Activated naive CD4-positive, alpha-beta T cell treated with anti-CD3 and anti-CD28 coated beads for 36 hours (primary cell): Measurements from ENCODE around the gene R3HDML. TPM values are rescaled to one million over a fixed set of nuclear protein-coding genes. Genes with fewer than 3 reads are reported as not detected.
A peak's percentile ranks its signal among the peaks of the same experiment; 100 is the strongest.
"Not testable (repeated sequence)": the region's sequence is repeated elsewhere in the genome, so short reads cannot be mapped to it uniquely, and the experiment has no call there.

ENCODE experiments used
- CTCF ChIA-PET: fragments of 350-600 bp; sonication (Branson Sonifier 250); formaldehyde crosslinking; loops from one replicate; lab custom pipeline; 2021; ENCODE audit warnings: antibody characterized with exemption; lab: Charles Lee
- DNase-seq: peaks from one replicate; pipeline ENCODE4 v3.0.0-alpha.2; 2020
- H3K27ac Mint-ChIP-seq: one replicate; pipeline ENCODE4 v1.8.0; 2021; ENCODE audit warnings: mild to moderate bottlenecking, mixed read lengths
- H3K27me3 Mint-ChIP-seq: one replicate; pipeline ENCODE4 v1.8.0; 2021; ENCODE audit warnings: low read depth, mixed read lengths
- H3K36me3 Mint-ChIP-seq: one replicate; pipeline ENCODE4 v1.8.0; 2021; ENCODE audit warnings: low read depth, mixed read lengths
- H3K4me1 Mint-ChIP-seq: one replicate; pipeline ENCODE4 v1.8.0; 2021; ENCODE audit warnings: low read depth, mixed read lengths
- H3K4me3 Mint-ChIP-seq: one replicate; pipeline ENCODE4 v1.8.0; 2021; ENCODE audit warnings: mild to moderate bottlenecking, moderate library complexity, mixed read lengths
- H3K9me3 Mint-ChIP-seq: one replicate; pipeline ENCODE4 v1.8.0; 2021; ENCODE audit warnings: mixed read lengths
- intact Hi-C: fragments of 100-400 bp; cut with micrococcal nuclease; formaldehyde crosslinking; loops from one replicate; pipeline ENCODE4 v1.15.1; 2023
- total RNA-seq, 2 experiments: library from RNA; stranded (reverse); gene quantifications; one replicate each; pipeline ENCODE4 v1.2.3, GENCODE V29; 2021

R3HDML gene
- total RNA-seq, 2 experiments from 2014 or later = not detected

DNA sequence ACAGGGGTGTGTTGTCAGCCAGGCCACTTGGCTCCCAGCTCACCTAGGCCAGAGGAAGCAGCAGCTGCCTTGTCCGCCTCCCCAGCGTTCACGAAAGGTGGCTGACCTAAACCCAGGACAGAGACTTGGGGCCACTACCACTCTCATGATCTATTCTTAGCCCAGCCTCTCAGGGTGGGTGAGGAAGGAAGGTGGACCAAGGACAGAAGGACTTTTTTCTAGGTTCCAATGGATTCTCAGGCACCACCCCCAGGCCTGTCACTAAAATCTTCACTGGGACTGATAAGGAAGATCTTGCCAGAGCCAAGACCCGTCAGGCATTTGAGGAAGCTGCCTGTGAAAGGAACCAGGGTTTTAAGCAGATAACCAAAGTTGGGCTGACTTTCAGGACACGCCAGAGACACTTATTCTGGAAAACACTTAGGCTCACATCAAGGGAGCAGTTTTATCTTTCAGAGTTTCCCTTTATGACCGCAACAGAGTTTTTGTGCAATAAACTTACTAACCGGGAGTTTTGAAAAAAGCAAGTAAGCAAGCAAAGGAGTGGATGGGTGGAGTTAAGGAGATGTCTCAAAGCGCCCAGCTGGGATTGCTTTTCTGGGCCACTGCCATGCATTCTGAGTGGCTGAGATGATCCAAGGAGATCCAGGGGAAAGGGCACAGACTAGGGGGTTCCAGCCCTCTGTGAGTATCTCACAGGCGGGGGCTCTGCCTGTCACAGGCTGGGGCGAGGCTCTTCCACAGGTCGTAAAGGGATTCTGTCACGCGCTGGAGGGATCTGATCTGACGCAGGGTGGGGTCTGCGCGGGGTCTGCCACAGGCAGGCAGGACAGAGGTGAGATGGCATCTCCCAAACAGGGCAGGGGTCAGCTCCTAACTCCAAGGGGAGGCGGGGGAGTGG, 26.8 kb upstream of the R3HDML start:
- Mint-ChIP-seq H3K4me3 (peak overlapping the region; percentile 90), H3K27me3 (no peaks in the 10 kb centered on the region), H3K27ac (peak overlapping the region; percentile 76), H3K4me1 (peaks cover 18% of the 10 kb centered on the region), H3K36me3 (no peaks in the 10 kb centered on the region), H3K9me3 (no peaks in the 10 kb centered on the region)
- peak; percentile 24 for DNase-seq
- intact Hi-C loops = loop anchor here (5.0 to 10.0 kb wide), 3 partner anchors 152 to 305 kb away; partner anchors contain the start of gene TTPAL
- CTCF ChIA-PET = interaction anchor here (0.6 to 9.3 kb wide), 16 partner anchors 12 to 301 kb away, joined by 3 to 377 read pairs (median 5); no protein-coding TSS in a partner anchor

DNA sequence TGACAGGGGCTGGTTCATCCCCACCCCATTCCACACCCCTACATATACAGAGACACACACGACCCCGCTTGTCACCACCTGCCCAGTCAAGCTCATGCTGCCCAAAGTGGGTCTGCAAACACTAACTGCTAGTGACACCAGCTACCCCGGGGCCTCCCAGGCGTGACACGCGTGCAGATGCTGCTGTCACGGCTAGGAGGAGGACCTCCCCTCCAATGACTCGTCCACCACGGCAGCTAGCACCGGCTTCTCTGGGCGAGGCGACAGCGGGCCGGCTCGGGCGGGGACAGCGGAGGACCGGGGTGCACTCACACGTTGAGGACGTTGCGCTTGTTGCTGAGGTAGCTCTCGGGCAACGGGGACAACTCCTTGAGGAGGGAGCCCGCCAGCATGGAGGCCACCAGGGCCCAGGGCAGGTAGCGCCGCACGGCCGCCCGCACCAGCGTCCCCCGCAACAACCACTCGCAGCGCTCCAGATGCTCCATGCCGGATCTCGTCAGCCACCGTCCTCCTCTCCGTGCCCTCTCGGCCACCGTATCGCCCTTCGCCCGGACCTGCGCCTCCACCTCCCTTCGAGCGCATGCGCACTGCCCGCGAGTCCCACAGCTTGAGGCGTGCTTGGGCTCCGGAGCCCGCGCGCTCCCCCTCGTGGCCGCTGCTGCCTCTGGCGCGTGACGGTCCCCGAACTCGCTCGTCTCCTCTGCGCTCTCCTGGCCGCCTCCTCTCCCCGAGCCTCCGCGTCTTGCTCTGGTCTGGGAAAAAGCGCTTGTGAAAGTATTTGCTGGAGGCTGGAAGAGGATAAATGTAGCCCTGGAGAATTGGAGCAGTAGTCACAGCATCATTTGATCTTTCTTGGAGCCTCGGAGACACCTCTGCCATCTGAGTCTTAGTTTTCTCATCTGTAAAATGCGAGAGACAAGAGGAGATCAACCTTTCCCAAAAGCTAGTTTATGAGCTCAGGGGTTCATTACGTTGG, 25.9 kb upstream of the R3HDML start, which contains the start of gene FITM2:
TSS of gene FITM2 (minus strand) at position 539 of the 976 bp plus-strand sequence. CDS start at position 485, 54 bp downstream.
- H3K4me1 Mint-ChIP-seq = peaks cover 18% of the 10 kb centered on the region
- peak; percentile 97 for DNase-seq
- no peaks in the 10 kb centered on the region for H3K9me3 Mint-ChIP-seq
- intact Hi-C loops = loop anchor here (1.0 to 10.0 kb wide), 6 partner anchors 75 to 304 kb away; partner anchors contain the start of gene TTPAL
- H3K4me3 Mint-ChIP-seq = peak within 1 kb of the TSS; percentile 90
- no peaks in the 10 kb centered on the region for H3K27me3 Mint-ChIP-seq
- peak within 1 kb of the TSS; percentile 76 for H3K27ac Mint-ChIP-seq
- CTCF ChIA-PET = interaction anchor here (0.6 to 9.3 kb wide), 26 partner anchors 9 to 423 kb away, joined by 3 to 377 read pairs (median 4); no protein-coding TSS in a partner anchor
- no peaks in the 10 kb centered on the region for H3K36me3 Mint-ChIP-seq

DNA sequence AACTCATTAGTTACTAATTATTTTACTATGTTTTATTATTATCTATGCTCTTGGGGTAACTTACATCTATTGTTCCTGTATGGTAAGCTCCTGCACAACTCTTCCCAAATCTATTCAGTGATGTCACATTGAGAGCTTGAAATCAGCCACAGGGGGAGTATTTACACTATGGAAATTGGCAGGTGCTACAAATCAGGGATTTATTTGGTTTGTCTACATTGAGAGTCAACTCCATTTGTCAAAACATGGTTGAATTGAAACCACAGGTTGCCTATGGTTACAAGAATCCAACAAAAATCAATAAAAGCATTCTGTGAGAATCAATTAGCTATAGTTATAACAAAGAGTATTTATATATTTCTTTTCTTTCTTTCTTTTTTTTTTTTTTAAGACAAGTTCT, 22.0 kb upstream of the R3HDML start:
- Mint-ChIP-seq H3K27me3 (no peaks in the 10 kb centered on the region), H3K4me1 (peaks cover 11% of the 10 kb centered on the region), H3K9me3 (no peaks in the 10 kb centered on the region), H3K36me3 (no peaks in the 10 kb centered on the region), H3K4me3 (no peak overlapping the region), H3K27ac (no peak overlapping the region)
- intact Hi-C loops = loop anchor here (5.0 to 10.0 kb wide), 3 partner anchors 147 to 300 kb away; partner anchors contain the start of gene TTPAL
- no peak for DNase-seq
- CTCF ChIA-PET = interaction anchor here (9.3 kb wide), 1 partner anchor 99 kb away, joined by 377 read pairs; no protein-coding TSS in a partner anchor

DNA sequence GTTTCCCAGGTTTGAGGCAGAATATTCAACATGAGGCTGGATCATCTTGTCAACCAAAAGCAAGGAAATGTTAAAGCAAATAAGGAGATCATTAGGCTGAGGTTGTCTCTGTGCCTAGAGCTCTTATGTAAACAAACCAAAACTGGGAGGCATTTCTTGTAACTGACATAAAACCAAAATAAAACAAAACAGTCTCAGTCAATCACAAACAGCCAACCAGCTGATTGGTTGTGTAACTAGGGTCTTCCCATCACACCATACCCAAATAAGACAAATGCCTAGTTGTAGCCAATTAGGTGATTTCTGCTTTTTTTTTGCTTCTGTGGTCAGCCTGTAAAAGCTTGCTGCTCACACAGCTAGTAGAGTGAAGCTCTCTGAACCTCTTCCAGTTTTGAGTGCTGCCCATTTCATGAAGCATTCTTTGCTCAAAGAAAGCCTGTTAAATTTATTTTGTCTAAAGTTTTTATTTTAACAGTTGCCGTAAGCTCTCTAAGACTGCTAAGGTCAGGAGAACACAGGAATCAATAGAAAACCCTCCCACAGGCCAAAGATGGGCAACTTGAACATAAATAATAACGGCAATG, 16.9 kb upstream of the R3HDML start:
- H3K9me3 Mint-ChIP-seq = no peaks in the 10 kb centered on the region
- CTCF ChIA-PET = interaction anchor here (0.5 to 1.9 kb wide), 8 partner anchors 9 to 177 kb away, joined by 3 to 13 read pairs (median 4); partner anchors contain the start of gene FITM2
- intact Hi-C loops = loop anchor here (10.0 kb wide), 1 partner anchor 295 kb away; no protein-coding TSS in a partner anchor

DNA sequence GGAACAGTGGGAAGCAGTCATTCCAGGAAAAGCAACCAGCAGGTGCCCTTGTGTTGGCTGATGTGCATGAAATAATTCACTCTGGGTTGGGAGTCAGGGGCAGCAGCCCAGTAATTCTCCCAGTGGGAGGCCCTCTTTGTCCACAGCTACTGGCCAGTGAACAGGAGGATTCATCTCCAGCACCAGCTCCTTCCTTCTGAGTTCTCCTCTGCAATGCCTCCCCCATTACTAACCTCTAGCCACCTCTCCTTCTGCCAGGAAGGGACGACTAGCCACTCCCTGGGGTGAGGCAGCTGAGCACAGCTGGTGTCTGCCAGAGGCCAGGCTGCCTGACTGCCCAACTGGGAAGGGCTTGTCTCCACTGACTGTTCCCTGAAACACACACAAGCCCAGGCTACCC, 12.5 kb upstream of the R3HDML start:
- no peaks in the 10 kb centered on the region for H3K9me3 Mint-ChIP-seq
- no peaks in the 10 kb centered on the region for H3K4me1 Mint-ChIP-seq
- intact Hi-C loops = no loop called here
- CTCF ChIA-PET = interaction anchor here (1.3 kb wide), 1 partner anchor 13 kb away, joined by 4 read pairs; the partner anchor contains the start of gene FITM2
- H3K27me3 Mint-ChIP-seq = no peaks in the 10 kb centered on the region
- H3K27ac Mint-ChIP-seq = no peak overlapping the region
- DNase-seq = no peak
- H3K36me3 Mint-ChIP-seq = no peaks in the 10 kb centered on the region
- H3K4me3 Mint-ChIP-seq = no peak overlapping the region

More for the DNA sequence above, 16.9 kb upstream of the R3HDML start:
- no peak for DNase-seq
- Mint-ChIP-seq H3K27me3 (no peaks in the 10 kb centered on the region), H3K27ac (no peak overlapping the region), H3K4me1 (no peaks in the 10 kb centered on the region), H3K36me3 (no peaks in the 10 kb centered on the region), H3K4me3 (no peak overlapping the region)

DNA sequence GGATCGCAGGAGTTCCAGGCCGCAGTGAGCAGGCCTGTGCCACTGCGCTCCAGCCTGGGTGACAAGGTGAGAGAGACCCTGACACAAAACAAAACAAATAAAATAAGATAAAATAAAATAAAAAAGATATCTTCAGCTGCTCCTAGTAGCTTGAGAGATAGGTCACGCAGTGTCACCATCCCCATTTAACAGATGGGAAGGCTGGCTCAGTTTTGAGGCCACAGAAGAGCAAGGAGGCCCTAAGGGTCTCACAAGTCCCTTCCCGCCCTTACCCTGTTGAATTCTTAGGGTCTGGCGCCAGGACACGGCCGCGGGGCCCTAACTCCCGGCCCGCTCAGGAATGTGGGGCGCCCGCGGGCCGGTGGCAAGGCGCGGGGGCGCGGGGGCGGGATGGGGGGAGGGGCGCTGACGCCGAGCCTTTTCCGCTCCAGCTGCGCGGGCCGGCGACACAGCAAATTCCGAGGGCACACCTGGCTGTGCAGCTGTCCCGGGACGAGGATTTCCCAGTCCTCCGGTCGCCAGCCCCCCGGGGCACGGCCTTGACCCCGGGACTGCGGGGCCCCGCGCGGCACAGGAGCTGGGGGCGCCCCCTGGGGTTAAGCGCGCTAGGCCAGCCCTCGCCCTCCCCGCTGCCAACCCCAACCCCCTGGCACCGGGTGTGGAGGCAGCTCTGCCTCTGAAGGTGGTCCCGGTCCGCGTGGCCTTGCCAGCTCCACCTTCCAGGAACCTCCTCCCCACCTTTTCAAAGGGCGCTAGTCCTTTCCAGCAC, 10.3 kb upstream of the R3HDML start:
- peak overlapping the region; percentile 18 for H3K4me3 Mint-ChIP-seq
- intact Hi-C loops = no loop called here
- H3K27ac Mint-ChIP-seq = no peak overlapping the region
- H3K4me1 Mint-ChIP-seq = no peaks in the 10 kb centered on the region
- no peaks in the 10 kb centered on the region for H3K27me3 Mint-ChIP-seq
- H3K9me3 Mint-ChIP-seq = no peaks in the 10 kb centered on the region
- no peaks in the 10 kb centered on the region for H3K36me3 Mint-ChIP-seq
- DNase-seq = peak; percentile 23
- CTCF ChIA-PET = interaction anchor here (1.0 to 3.6 kb wide), 4 partner anchors 8 to 284 kb away, joined by 3 to 20 read pairs (median 4); partner anchors contain the start of gene FITM2

DNA sequence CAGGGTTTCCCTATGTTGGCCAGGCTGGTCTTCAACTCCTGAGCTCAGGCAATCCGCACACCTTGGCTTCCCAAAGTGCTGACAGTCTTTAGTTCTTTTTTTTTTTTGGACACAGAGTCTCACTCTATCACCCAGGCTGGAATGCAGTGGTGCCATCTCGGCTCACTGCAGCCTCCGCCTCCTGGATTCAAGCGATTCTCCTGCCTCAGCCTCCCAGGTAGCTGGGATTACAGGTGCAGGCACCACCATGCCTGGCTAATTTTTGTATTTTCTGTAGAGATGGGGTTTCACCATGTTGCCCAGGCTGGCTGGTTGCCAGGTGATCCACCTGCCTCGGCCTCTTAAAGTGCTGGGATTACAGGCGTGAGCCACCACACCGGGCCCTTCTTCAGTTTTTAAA, 9.1 kb upstream of the R3HDML start:
- DNase-seq, intact Hi-C loops, H3K27ac Mint-ChIP-seq, H3K4me1 Mint-ChIP-seq, H3K9me3 Mint-ChIP-seq, H3K27me3 Mint-ChIP-seq, H3K36me3 Mint-ChIP-seq, H3K4me3 Mint-ChIP-seq: not testable (repeated sequence)
- CTCF ChIA-PET = interaction anchor here (0.9 to 3.6 kb wide), 3 partner anchors 16 to 112 kb away, joined by 3 to 20 read pairs (median 4); partner anchors contain the start of gene FITM2

DNA sequence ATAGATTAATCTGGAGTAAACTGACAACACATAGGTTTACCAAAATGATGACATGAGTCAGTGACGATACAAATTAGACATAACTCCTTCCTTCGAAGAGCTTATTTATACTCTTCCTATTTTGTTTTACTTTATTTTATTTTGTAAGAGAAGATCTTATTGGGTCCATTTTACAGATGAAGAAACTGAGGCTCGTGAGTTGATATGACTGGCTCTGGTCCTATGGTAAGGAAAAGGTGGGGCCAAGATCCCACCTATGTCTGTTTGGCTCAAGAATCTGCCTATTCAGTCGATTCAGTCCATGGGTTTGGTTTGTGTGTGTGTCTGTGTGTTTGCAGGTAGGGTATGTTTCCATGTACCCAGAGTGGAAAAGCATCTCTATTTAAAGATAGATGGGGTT, 8.4 kb upstream of the R3HDML start:
- intact Hi-C loops = no loop called here
- Mint-ChIP-seq H3K4me1 (no peaks in the 10 kb centered on the region), H3K27ac (no peak overlapping the region), H3K4me3 (no peak overlapping the region), H3K36me3 (no peaks in the 10 kb centered on the region), H3K27me3 (no peaks in the 10 kb centered on the region), H3K9me3 (no peaks in the 10 kb centered on the region)
- CTCF ChIA-PET = interaction anchor here (0.9 to 3.6 kb wide), 3 partner anchors 17 to 113 kb away, joined by 3 to 20 read pairs (median 4); partner anchors contain the start of gene FITM2
- DNase-seq = no peak

DNA sequence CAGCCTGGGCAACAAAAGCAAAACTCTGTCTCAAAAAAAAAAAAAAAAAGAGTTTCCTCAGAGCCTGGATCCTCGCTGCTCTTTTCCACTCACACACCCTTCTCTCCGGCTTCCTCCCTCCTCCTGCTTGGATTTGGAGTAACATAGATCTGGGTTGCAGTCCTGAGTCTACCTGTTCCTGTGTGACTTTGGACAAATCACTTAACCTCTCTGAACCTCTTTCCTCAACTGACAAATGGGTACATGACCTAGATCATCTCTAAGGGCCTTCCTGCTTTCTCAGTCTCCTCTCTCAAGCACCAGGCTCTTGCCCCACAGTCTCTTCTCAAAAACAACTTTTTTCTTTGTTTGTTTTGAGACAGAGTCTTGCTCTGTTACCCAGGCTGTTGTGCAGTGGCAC, 5.6 kb upstream of the R3HDML start:
- CTCF ChIA-PET = no interaction called here
- H3K9me3 Mint-ChIP-seq = no peaks in the 10 kb centered on the region
- no peaks in the 10 kb centered on the region for H3K27me3 Mint-ChIP-seq
- H3K36me3 Mint-ChIP-seq = no peaks in the 10 kb centered on the region
- H3K4me1 Mint-ChIP-seq = no peaks in the 10 kb centered on the region
- DNase-seq = no peak
- no peak overlapping the region for H3K4me3 Mint-ChIP-seq
- intact Hi-C loops = no loop called here
- H3K27ac Mint-ChIP-seq = no peak overlapping the region

DNA sequence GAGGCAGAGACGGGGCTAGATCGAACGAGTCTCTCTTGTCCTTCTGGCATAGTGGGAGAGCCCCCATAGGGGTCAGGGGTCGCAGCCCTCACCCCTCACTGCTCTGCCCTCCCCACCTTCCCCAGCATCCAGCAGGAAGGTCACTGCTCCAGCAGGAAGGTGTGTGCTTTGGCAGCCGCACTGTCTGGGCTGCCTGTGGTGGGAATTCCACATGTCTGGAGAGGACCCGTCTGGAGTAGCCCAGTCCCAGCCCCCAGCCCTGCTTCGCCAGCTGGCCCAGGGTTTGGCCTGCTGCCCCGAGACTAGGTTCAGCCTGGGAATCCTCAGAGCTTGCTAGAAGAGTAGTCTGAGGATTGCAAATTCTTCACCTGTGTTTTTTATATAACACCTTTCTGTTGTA, 2.5 kb upstream of the R3HDML start:
- H3K9me3 Mint-ChIP-seq = no peaks in the 10 kb centered on the region
- CTCF ChIA-PET = no interaction called here
- no peaks in the 10 kb centered on the region for H3K36me3 Mint-ChIP-seq
- no peak overlapping the region for H3K27ac Mint-ChIP-seq
- no peaks in the 10 kb centered on the region for H3K4me1 Mint-ChIP-seq
- H3K4me3 Mint-ChIP-seq = no peak overlapping the region
- intact Hi-C loops = no loop called here
- peaks cover 4% of the 10 kb centered on the region for H3K27me3 Mint-ChIP-seq
- DNase-seq = no peak

DNA sequence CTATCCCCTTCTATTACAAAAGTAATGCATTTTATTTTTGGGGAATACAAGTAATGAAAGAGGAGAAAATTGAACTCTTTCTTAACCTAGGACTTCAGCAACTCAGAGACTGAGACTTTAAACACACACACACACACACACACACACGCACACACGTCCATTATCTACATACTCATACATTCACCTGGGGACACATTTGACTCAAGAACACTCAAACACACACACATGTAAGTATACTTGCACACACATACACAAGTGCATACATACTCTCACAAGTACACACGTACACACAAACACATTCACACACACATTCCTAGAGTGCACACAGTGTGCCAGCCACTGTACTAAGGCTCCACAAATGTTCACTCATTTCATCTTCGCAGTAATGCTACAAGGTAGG, 2.1 kb upstream of the R3HDML start:
- H3K27me3 Mint-ChIP-seq = peaks cover 4% of the 10 kb centered on the region
- intact Hi-C loops = no loop called here
- CTCF ChIA-PET = no interaction called here

More for the DNA sequence above, 2.1 kb upstream of the R3HDML start:
- no peaks in the 10 kb centered on the region for H3K9me3 Mint-ChIP-seq
- H3K27ac Mint-ChIP-seq = no peak overlapping the region
- DNase-seq = no peak
- H3K4me3 Mint-ChIP-seq = no peak overlapping the region
- H3K4me1 Mint-ChIP-seq = no peaks in the 10 kb centered on the region
- H3K36me3 Mint-ChIP-seq = no peaks in the 10 kb centered on the region
